ENCODE results near the gene TMEM117.

DNA sequence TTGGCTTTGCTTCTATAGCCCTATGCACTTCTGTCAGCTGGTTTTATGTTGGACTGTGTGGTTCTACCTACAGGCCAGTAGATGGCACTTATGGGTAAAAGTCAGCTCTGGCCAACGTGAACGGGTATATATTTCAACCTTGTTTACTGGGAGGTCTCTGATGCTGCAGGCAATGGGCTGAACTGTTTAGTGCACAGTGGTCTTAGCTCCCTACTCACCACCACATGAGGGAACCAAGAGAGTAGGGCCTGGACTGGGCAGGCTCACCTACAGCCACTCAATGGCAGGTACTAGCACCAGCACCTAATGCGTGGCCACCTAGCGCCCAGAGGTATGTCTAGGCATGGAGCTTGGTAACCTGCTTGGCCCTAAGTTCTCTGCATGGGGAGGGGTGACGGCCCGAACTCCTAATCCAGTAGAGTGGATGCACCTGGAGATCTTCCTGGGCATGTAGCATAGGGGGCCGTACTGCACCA, 481.8 kb downstream of the TMEM117 start:
- TF ChIP-seq, protein P1, sequence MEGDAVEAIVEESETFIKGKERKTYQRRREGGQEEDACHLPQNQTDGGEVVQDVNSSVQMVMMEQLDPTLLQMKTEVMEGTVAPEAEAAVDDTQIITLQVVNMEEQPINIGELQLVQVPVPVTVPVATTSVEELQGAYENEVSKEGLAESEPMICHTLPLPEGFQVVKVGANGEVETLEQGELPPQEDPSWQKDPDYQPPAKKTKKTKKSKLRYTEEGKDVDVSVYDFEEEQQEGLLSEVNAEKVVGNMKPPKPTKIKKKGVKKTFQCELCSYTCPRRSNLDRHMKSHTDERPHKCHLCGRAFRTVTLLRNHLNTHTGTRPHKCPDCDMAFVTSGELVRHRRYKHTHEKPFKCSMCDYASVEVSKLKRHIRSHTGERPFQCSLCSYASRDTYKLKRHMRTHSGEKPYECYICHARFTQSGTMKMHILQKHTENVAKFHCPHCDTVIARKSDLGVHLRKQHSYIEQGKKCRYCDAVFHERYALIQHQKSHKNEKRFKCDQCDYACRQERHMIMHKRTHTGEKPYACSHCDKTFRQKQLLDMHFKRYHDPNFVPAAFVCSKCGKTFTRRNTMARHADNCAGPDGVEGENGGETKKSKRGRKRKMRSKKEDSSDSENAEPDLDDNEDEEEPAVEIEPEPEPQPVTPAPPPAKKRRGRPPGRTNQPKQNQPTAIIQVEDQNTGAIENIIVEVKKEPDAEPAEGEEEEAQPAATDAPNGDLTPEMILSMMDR (IDR thresholded peaks at IDR 0.05; ENCODE audit: extremely low read depth in 1 of 2, insufficient read depth in 1 of 2, low read depth in 1 of 2, low read length in 2 of 2) = peak in 1 of 2 donors; percentile 38
- no peak for TF ChIP-seq POLR2AphosphoS5 (IDR thresholded peaks at IDR 0.05; ENCODE audit: insufficient read depth, low read depth, low read length)
- no peak for TF ChIP-seq POLR2A (IDR thresholded peaks at IDR 0.05; ENCODE audit: low read depth, low read length)
- TF ChIP-seq, protein P2, sequence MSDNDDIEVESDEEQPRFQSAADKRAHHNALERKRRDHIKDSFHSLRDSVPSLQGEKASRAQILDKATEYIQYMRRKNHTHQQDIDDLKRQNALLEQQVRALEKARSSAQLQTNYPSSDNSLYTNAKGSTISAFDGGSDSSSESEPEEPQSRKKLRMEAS (IDR thresholded peaks at IDR 0.05; ENCODE audit: insufficient read depth, insufficient read length) = no peak
- no peak for TF ChIP-seq EZH2 (IDR thresholded peaks at IDR 0.05; ENCODE audit: borderline replicate concordance, low read depth, low read length, severe bottlenecking)
- no peak for TF ChIP-seq JUN (IDR thresholded peaks at IDR 0.05; ENCODE audit: borderline replicate concordance, insufficient read depth, insufficient read length, low read depth)
- TF ChIP-seq MYC (IDR thresholded peaks at IDR 0.05; ENCODE audit: low read depth, low read length) = no peak
- TF ChIP-seq FOS (IDR thresholded peaks at IDR 0.05; ENCODE audit: borderline replicate concordance, insufficient read depth, low read length) = no peak
- no peak for TF ChIP-seq GATA2 (IDR thresholded peaks at IDR 0.05; ENCODE audit: insufficient read depth, insufficient read length, low read depth, low read length)

Data from endothelial cell of umbilical vein (primary cell).